ENCODE measurements around the gene PHTF1.

GRCh38 chr1:113721010-113721409 lies 38.3 kb downstream of the PHTF1 start:
- TF ChIP-seq CTCF (conservative IDR thresholded peaks at IDR 0.05): no peak
- no peak for TF ChIP-seq ZFX (IDR thresholded peaks at IDR 0.05)

Data from C4-2B (cell line).